Retina (tissue), 1 donor: ENCODE measurements around the gene ZNF425.
"Not testable (repeated sequence)": the region's sequence is repeated elsewhere in the genome, so short reads cannot be mapped to it uniquely, and the experiment has no call there.

Experiments used
- DNase-seq: peaks from one replicate; pipeline ENCODE4 v3.0.0-alpha.2; 2016

Gene ZNF425

GRCh38 chr7:149125863-149126661 lies at the start of gene ZNF425:
TSS of gene ZNF425 (minus strand) at chr7:149126324. CDS start at chr7:149126213, 111 bp downstream.
- peak; percentile 98 for DNase-seq

GRCh38 chr7:149175150-149175549 lies 49.0 kb upstream of the ZNF425 start:
- no peak for DNase-seq

GRCh38 chr7:149172534-149172920 lies 46.4 kb upstream of the ZNF425 start:
- no peak for DNase-seq

- no peak for DNase-seq
Observed at GRCh38 chr7:149171892-149172533, 45.9 kb upstream of the ZNF425 start.

- DNase-seq, result no peak
Observed at GRCh38 chr7:149166630-149167352, 40.7 kb upstream of the ZNF425 start.

GRCh38 chr7:149166142-149166541 lies 40.0 kb upstream of the ZNF425 start:
- DNase-seq, result no peak

- no peak for DNase-seq
Observed at GRCh38 chr7:149161241-149161848, 35.2 kb upstream of the ZNF425 start.

- DNase-seq, result no peak
Observed at GRCh38 chr7:149156898-149157297, 30.8 kb upstream of the ZNF425 start.

- no peak for DNase-seq
Observed at GRCh38 chr7:149154056-149154455, 27.9 kb upstream of the ZNF425 start.

- DNase-seq, result no peak
Observed at GRCh38 chr7:149153346-149153745, 27.2 kb upstream of the ZNF425 start.

- DNase-seq, result no peak
Observed at GRCh38 chr7:149150981-149151380, 24.9 kb upstream of the ZNF425 start.

- peak; percentile 89 for DNase-seq
Observed at GRCh38 chr7:149147752-149148653, 21.9 kb upstream of the ZNF425 start.

GRCh38 chr7:149147072-149147751 lies 21.1 kb upstream of the ZNF425 start, which contains the start of gene ZNF398:
TSS of gene ZNF398 (plus strand) at chr7:149147453. CDS start at chr7:149147743, 290 bp downstream.
- DNase-seq, result peak; percentile 89

- DNase-seq, result no peak
Observed at GRCh38 chr7:149145031-149145845, 19.1 kb upstream of the ZNF425 start.

- not testable (repeated sequence) for DNase-seq
Observed at GRCh38 chr7:149144436-149144922, 18.4 kb upstream of the ZNF425 start.

- DNase-seq, result no peak
Observed at GRCh38 chr7:149141893-149142292, 15.8 kb upstream of the ZNF425 start.

GRCh38 chr7:149140831-149141230 lies 14.7 kb upstream of the ZNF425 start:
- DNase-seq, result no peak

- DNase-seq, result no peak
Observed at GRCh38 chr7:149136118-149136517, 10.0 kb upstream of the ZNF425 start.

- no peak for DNase-seq
Observed at GRCh38 chr7:149133028-149133710, 7.0 kb upstream of the ZNF425 start.
